ENCODE results near the gene DENND6B.

Gene DENND6B

DNA sequence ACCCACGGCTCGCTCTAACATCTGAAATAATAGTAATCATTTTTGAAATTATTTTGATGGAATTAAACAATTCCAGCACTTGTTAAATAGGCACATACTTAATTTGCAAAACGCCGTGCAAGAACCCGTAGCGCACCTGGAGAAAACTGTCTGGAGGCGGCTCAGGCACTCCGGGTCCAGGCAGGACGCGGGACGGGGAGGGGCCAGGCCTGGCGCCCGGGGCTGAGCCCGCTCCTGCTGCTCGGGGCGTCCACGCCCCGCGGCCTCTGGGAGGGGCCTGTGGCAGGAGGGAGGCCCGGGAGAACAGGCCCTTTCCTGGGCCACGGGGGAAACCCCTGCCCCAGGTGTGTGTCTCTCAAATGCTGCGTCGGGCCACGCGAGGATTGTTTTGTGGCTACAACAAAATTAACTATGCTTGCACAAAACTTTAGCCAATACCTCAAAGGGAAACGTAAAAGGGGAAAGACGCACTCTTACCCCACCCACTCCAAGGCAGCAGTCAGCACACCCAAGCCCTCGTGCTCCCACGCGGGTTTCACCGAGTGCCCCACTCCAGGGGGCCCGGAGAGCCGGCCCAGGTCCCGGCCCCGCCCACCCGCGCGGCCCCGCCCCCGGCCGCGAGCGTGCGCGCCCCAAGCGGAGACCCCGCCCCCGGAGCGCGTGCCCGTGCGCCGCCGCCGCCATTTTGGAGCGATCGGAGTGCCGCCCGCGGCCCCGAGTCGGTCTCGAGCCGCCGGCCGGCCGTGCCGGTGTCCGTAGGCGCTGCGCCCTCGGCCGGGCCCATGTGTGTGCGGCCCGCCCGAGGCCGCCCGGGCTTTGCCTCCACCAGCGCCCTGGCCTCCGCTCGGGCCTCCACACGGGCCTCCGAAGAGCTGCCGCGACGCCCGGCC lies 16.1 kb upstream of the DENND6B start, which contains the start of gene PPP6R2:
TSS of gene PPP6R2 (plus strand) at position 677 of the 890 bp plus-strand sequence. CDS start 50,582 bp downstream, outside the sequence.
- no peak for TF ChIP-seq CTCF (IDR thresholded peaks at IDR 0.05; ENCODE audit: low read depth, low read length)
- DNase-seq: peak; percentile 71
- Histone ChIP-seq H3K27me3 (ENCODE audit: insufficient read depth, low read depth, severe bottlenecking) (no peaks in the 10 kb centered on the region), H3K36me3 (peaks cover 4% of the 10 kb centered on the region), H3K27ac (peak within 1 kb of the TSS; percentile 91), H3K4me3 (ENCODE audit: low read depth, low read length) (peak within 1 kb of the TSS; percentile 74), H3K9me3 (ENCODE audit: severe bottlenecking) (no peaks in the 10 kb centered on the region)

- Histone ChIP-seq H3K27me3 (ENCODE audit: insufficient read depth, low read depth, severe bottlenecking) (no peaks in the 10 kb centered on the region), H3K27ac (peak overlapping the region; percentile 91), H3K36me3 (peaks cover 4% of the 10 kb centered on the region), H3K4me3 (ENCODE audit: low read depth, low read length) (peak overlapping the region; percentile 74), H3K9me3 (ENCODE audit: severe bottlenecking) (no peaks in the 10 kb centered on the region)
- TF ChIP-seq CTCF (IDR thresholded peaks at IDR 0.05; ENCODE audit: low read depth, low read length): peak; percentile 89
- DNase-seq: peak; percentile 93
These were observed 15.3 kb upstream of the DENND6B start for GRCh38 chr22:50341977-50342650.

DNA sequence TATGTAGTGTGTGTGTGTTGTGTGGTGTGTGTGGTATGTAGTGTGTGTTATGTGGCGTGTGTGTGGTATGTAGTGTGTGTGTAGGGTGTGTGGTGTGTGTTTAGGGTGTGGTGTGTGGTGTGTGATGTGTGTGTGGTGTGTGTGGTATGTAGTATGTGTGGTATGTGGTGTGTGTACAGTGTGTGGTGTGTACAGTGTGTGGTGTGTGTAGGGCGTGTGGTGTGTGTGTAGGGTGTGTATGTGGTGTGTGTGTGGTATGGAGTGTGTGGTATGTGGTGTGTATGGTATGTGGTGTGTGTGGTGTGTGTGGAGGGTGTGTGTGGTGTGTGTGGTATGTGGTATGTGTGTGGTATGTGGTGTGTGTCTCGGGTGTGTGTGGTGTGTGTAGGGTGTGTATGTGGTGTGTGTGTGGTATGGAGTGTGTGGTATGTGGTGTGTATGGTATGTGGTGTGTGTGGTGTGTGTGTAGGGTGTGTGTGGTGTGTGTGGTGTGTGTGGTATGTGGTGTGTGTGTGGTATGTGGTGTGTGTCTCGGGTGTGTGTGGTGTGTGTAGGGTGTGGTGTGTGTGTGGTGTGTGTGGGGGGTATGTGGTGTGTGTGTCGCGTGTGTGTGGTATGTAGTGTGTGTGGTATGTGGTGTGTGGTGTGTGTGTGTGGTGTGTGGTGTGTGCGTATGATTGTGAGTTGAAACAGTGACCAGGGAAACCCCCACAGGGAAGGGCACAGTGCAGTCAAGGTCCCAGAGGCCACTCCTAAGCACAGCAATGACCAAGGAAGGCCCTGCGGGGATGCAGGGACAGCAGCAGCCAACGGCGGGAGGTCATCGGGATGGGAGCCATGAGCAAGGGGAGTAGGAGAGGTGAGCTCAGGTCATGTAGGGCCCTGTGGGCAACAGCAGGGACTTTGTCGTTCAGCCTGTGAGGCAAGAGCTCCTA lies 13.4 kb upstream of the DENND6B start:
- H3K9me3 ChIP-seq (ENCODE audit: severe bottlenecking): no peaks in the 10 kb centered on the region
- no peak for TF ChIP-seq CTCF (IDR thresholded peaks at IDR 0.05; ENCODE audit: low read depth, low read length)
- H3K4me3 ChIP-seq (ENCODE audit: low read depth, low read length): no peak overlapping the region
- H3K27ac ChIP-seq: no peak overlapping the region
- no peaks in the 10 kb centered on the region for H3K36me3 ChIP-seq
- H3K27me3 ChIP-seq (ENCODE audit: insufficient read depth, low read depth, severe bottlenecking): no peaks in the 10 kb centered on the region
- peak; percentile 36 for DNase-seq

GRCh38 chr22:50338860-50339462 lies 12.1 kb upstream of the DENND6B start:
- H3K27me3 ChIP-seq (ENCODE audit: insufficient read depth, low read depth, severe bottlenecking): no peaks in the 10 kb centered on the region
- DNase-seq: no peak
- H3K4me3 ChIP-seq (ENCODE audit: low read depth, low read length): no peak overlapping the region
- no peaks in the 10 kb centered on the region for H3K36me3 ChIP-seq
- no peak overlapping the region for H3K27ac ChIP-seq
- no peak for TF ChIP-seq CTCF (IDR thresholded peaks at IDR 0.05; ENCODE audit: low read depth, low read length)
- H3K9me3 ChIP-seq (ENCODE audit: severe bottlenecking): no peaks in the 10 kb centered on the region

- no peaks in the 10 kb centered on the region for H3K9me3 ChIP-seq (ENCODE audit: severe bottlenecking)
- H3K36me3 ChIP-seq: no peaks in the 10 kb centered on the region
- no peak overlapping the region for H3K4me3 ChIP-seq (ENCODE audit: low read depth, low read length)
- no peak for TF ChIP-seq CTCF (IDR thresholded peaks at IDR 0.05; ENCODE audit: low read depth, low read length)
- DNase-seq: no peak
- H3K27me3 ChIP-seq (ENCODE audit: insufficient read depth, low read depth, severe bottlenecking): no peaks in the 10 kb centered on the region
- H3K27ac ChIP-seq: no peak overlapping the region
These were observed 11.3 kb upstream of the DENND6B start for GRCh38 chr22:50338042-50338573.
